GM18520 (cell line): ENCODE measurements around the gene TACC2.

Experiments
- ATAC-seq: cut with Tn5 transposase; IDR thresholded peaks from one replicate; pipeline ENCODE4 v1.9.1; 2021; ENCODE audit not compliant: unreplicated experiment

TACC2 gene

GRCh38 chr10:122213766-122214165 lies 224.8 kb downstream of the TACC2 start:
- ATAC-seq = no peak

- no peak for ATAC-seq
Measured at GRCh38 chr10:122216047-122216446, 227.1 kb downstream of the TACC2 start.

- ATAC-seq = no peak
Measured at GRCh38 chr10:122219340-122219739, 230.4 kb downstream of the TACC2 start.

GRCh38 chr10:122220736-122221135 lies 231.8 kb downstream of the TACC2 start:
- no peak for ATAC-seq

- ATAC-seq = no peak
Measured at GRCh38 chr10:122221958-122222357, 233.0 kb downstream of the TACC2 start.

- ATAC-seq = no peak
Measured at GRCh38 chr10:122222638-122223037, 233.7 kb downstream of the TACC2 start.

- ATAC-seq = no peak
Measured at GRCh38 chr10:122224159-122224558, 235.2 kb downstream of the TACC2 start.

- no peak for ATAC-seq
Measured at GRCh38 chr10:122225330-122225729, 236.4 kb downstream of the TACC2 start.

GRCh38 chr10:122227754-122228153 lies 238.8 kb downstream of the TACC2 start:
- ATAC-seq = no peak

- ATAC-seq = no peak
Measured at GRCh38 chr10:122229666-122230065, 240.7 kb downstream of the TACC2 start.

GRCh38 chr10:122230222-122230621 lies 241.3 kb downstream of the TACC2 start:
- no peak for ATAC-seq

GRCh38 chr10:122232769-122233168 lies 243.8 kb downstream of the TACC2 start:
- ATAC-seq = no peak

GRCh38 chr10:122233857-122234348 lies 244.9 kb downstream of the TACC2 start:
- no peak for ATAC-seq

- ATAC-seq = no peak
Measured at GRCh38 chr10:122234416-122234815, 245.5 kb downstream of the TACC2 start.

GRCh38 chr10:122236690-122237306 lies 247.8 kb downstream of the TACC2 start:
- ATAC-seq = no peak

- no peak for ATAC-seq
Measured at GRCh38 chr10:122237331-122237990, 248.5 kb downstream of the TACC2 start.

GRCh38 chr10:122239578-122240257 lies 250.8 kb downstream of the TACC2 start:
- ATAC-seq = no peak

- no peak for ATAC-seq
Measured at GRCh38 chr10:122240401-122240800, 251.4 kb downstream of the TACC2 start.

- ATAC-seq = no peak
Measured at GRCh38 chr10:122241836-122242235, 252.9 kb downstream of the TACC2 start.

- no peak for ATAC-seq
Measured at GRCh38 chr10:122243550-122243949, 254.6 kb downstream of the TACC2 start.

GRCh38 chr10:122244001-122244975 lies 255.3 kb downstream of the TACC2 start:
- ATAC-seq = no peak
